Trophoblast cell (in vitro differentiated cells and primary cell): ENCODE measurements around the gene NTSR1.

Experiments used
- DNase-seq, 2 donors: peaks; one replicate each; pipeline ENCODE4 v3.0.0-alpha.2; 2016
- H2AFZ ChIP-seq: 2 replicates; pipeline ENCODE4 v1.6.1; 2013; ENCODE audit warnings: low read length, moderate library complexity, mild to moderate bottlenecking; ENCODE audit not compliant: insufficient read depth, poor library complexity
- H2AK5ac ChIP-seq: 2 replicates; pipeline ENCODE4 v1.6.1; 2013; ENCODE audit warnings: mild to moderate bottlenecking, low read length
- H2BK120ac ChIP-seq: 2 replicates; pipeline ENCODE4 v1.6.1; 2013; ENCODE audit warnings: low read length, mild to moderate bottlenecking, moderate library complexity; ENCODE audit not compliant: insufficient read depth, poor library complexity
- H2BK12ac ChIP-seq: 2 replicates; pipeline ENCODE4 v1.6.1; 2013; ENCODE audit warnings: mild to moderate bottlenecking, low read length, moderate library complexity
- H2BK5ac ChIP-seq: 2 replicates; pipeline ENCODE4 v1.6.1; 2013; ENCODE audit warnings: low read length, low read depth, moderate library complexity, mild to moderate bottlenecking; ENCODE audit not compliant: poor library complexity
- H3K14ac ChIP-seq: 2 replicates; pipeline ENCODE4 v1.6.1; 2013; ENCODE audit warnings: mild to moderate bottlenecking, low read length
- H3K18ac ChIP-seq: 2 replicates; pipeline ENCODE4 v1.6.1; 2013; ENCODE audit warnings: mild to moderate bottlenecking, low read length
- H3K23ac ChIP-seq: 2 replicates; pipeline ENCODE4 v1.6.1; 2013; ENCODE audit warnings: low read length
- H3K27ac ChIP-seq: 2 replicates; pipeline ENCODE4 v1.5.1; 2013; ENCODE audit warnings: low read depth, mild to moderate bottlenecking, inconsistent platforms, low read length, moderate library complexity
- H3K27me3 ChIP-seq: 2 replicates; pipeline ENCODE4 v1.6.1; 2013; ENCODE audit warnings: inconsistent platforms, mild to moderate bottlenecking, low read length, moderate library complexity; ENCODE audit not compliant: insufficient read depth
- H3K36me3 ChIP-seq, 2 experiments: 1 replicate in 1 of 2; 2 replicates in 1 of 2; pipeline ENCODE4 v1.6.1; 2013; ENCODE audit warnings: low read length in 2 of 2, mild to moderate bottlenecking in 2 of 2, moderate library complexity in 1 of 2; ENCODE audit not compliant: insufficient read depth in 2 of 2, control insufficient read depth in 1 of 2
- H3K4ac ChIP-seq: 2 replicates; pipeline ENCODE4 v1.6.1; 2013; ENCODE audit warnings: low read depth, mild to moderate bottlenecking, low read length, moderate library complexity
- H3K4me1 ChIP-seq, 2 experiments: 1 replicate in 1 of 2; 2 replicates in 1 of 2; pipeline ENCODE4 v1.6.1; 2013; ENCODE audit warnings: low read length in 2 of 2, mild to moderate bottlenecking in 2 of 2, moderate library complexity in 1 of 2; ENCODE audit not compliant: insufficient read depth in 2 of 2, control insufficient read depth in 1 of 2
- H3K4me2 ChIP-seq: 2 replicates; pipeline ENCODE4 v1.6.1; 2013; ENCODE audit warnings: inconsistent platforms, mild to moderate bottlenecking, low read length, moderate library complexity
- H3K4me3 ChIP-seq: 2 replicates; pipeline ENCODE4 v1.5.1; 2013; ENCODE audit warnings: mild to moderate bottlenecking, low read depth, low read length, inconsistent platforms
- H3K79me1 ChIP-seq: one replicate; pipeline ENCODE4 v1.6.1; 2013; ENCODE audit warnings: low read length
- H3K79me2 ChIP-seq: 2 replicates; pipeline ENCODE4 v1.6.1; 2013; ENCODE audit warnings: low read length, mild to moderate bottlenecking; ENCODE audit not compliant: control insufficient read depth, insufficient read depth, poor library complexity
- H3K9ac ChIP-seq: 2 replicates; pipeline ENCODE4 v1.6.1; 2013; ENCODE audit warnings: mild to moderate bottlenecking, low read length
- H3K9me3 ChIP-seq: 2 replicates; pipeline ENCODE4 v1.6.1; 2013; ENCODE audit warnings: low read depth, mild to moderate bottlenecking, control low read depth, inconsistent platforms, low read length; ENCODE audit not compliant: insufficient read depth
- H4K12ac ChIP-seq: 2 replicates; pipeline ENCODE4 v1.6.1; 2013; ENCODE audit warnings: low read depth, mild to moderate bottlenecking, low read length, moderate library complexity
- H4K8ac ChIP-seq: 2 replicates; pipeline ENCODE4 v1.6.1; 2013; ENCODE audit warnings: low read depth, mild to moderate bottlenecking, low read length, moderate library complexity
- H4K91ac ChIP-seq: one replicate; pipeline ENCODE4 v1.6.1; 2013; ENCODE audit warnings: low read depth, mild to moderate bottlenecking, low read length, moderate library complexity
- WGBS: extraction: QIAGEN DNeasy Blood & Tissue Kit; methylation state at CpG from one replicate; pipeline ENCODE4 v1.1.7; 2013; ENCODE audit warnings: missing lambda C conversion rate; ENCODE audit not compliant: insufficient read length, insufficient coverage; ENCODE audit errors: extremely low coverage; 5-methylcytosine and 5-hydroxymethylcytosine counted together

The NTSR1 gene

DNA sequence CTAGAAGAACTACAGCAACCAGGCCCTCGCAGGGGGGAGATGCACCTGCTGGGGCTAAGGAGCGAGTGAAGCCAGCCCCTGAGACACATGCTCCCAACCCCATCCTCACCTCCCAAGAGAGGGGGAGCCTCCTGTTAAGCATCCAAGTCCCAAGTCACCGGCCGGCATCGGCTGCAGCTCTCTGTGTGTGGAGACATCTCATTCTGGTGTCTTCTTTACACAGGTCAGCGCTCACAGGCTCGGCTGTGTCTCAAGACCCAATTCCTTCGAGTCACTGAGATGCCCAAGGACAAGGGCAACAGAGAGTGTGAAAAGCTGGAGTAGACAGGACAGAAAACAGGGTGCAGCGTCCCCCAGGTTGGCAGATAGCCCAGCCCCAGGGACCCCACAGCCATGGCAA, 66.6 kb downstream of the NTSR1 start:
- Histone ChIP-seq H3K9me3 (peaks cover 9% of the 10 kb centered on the region), H2BK5ac (no peak overlapping the region), H3K4ac (no peak overlapping the region), H3K18ac (no peak overlapping the region), H3K27ac (no peak overlapping the region), H2AK5ac (no peak overlapping the region), H3K23ac (no peak overlapping the region), H3K4me3 (no peak overlapping the region), H3K79me2 (no peaks in the 10 kb centered on the region), H4K8ac (no peak overlapping the region), H3K4me2 (no peak overlapping the region), H3K27me3 (no peaks in the 10 kb centered on the region), H4K12ac (no peak overlapping the region), H2BK120ac (no peak overlapping the region), H2BK12ac (no peak overlapping the region), H3K4me1 (peaks cover 0 to 2% of the 10 kb centered on the region in 2 experiments), H2AFZ (no peak overlapping the region), H4K91ac (no peak overlapping the region), H3K14ac (no peak overlapping the region), H3K79me1 (no peaks in the 10 kb centered on the region), H3K36me3 (no peaks in the 10 kb centered on the region), H3K9ac (no peak overlapping the region)
- no CpG with 5 or more reads among the region's 9 CpGs for WGBS
- DNase-seq, result no peak

DNA sequence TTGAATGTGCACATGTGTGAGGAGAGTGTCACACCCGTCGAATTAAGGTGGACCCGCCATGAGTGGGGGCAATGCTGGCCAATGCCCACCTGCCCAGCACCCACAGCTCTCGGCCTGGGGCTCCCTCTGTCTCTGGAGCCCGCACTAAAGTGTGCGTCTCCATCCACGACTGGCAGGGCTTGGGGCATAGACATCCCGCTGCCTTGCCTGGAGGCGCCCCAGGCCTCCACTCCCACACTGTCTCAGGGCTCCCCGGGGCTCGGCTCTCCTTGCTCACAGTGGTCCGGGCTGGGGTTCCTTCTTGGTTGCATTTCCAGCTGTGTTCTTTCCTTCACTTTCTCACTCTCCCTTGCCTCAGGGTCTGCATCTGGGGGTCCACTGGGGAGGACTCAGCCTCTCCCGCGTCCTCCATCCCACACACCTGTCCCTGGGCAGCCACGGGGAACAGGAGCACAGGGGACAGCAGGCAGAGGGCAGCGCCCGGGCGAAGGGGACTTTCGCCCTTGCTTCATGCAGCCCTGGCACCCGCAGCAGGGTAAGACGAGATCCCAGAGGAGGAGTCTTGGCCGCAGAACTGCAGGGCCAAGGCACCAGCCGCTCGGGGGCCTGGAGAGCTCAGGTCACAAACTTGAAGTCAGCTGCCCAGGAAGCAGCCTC, 67.5 kb downstream of the NTSR1 start:
- Histone ChIP-seq H3K4me3 (no peak overlapping the region), H3K27me3 (no peaks in the 10 kb centered on the region), H3K79me1 (no peaks in the 10 kb centered on the region), H3K23ac (no peak overlapping the region), H2BK120ac (no peak overlapping the region), H4K91ac (peak overlapping the region; percentile 5), H4K12ac (no peak overlapping the region), H3K36me3 (no peaks in the 10 kb centered on the region), H3K14ac (no peak overlapping the region), H3K4ac (no peak overlapping the region), H3K9me3 (peaks cover 9% of the 10 kb centered on the region), H3K79me2 (no peaks in the 10 kb centered on the region), H3K9ac (no peak overlapping the region), H2BK12ac (no peak overlapping the region), H2BK5ac (no peak overlapping the region), H2AFZ (peak overlapping the region; percentile 8), H4K8ac (peak overlapping the region; percentile 8), H3K4me2 (no peak overlapping the region), H3K4me1 (peaks cover 0 to 2% of the 10 kb centered on the region in 2 experiments), H2AK5ac (no peak overlapping the region), H3K18ac (no peak overlapping the region), H3K27ac (no peak overlapping the region)
- WGBS, result no CpG with 5 or more reads among the region's 24 CpGs
- no peak for DNase-seq

DNA sequence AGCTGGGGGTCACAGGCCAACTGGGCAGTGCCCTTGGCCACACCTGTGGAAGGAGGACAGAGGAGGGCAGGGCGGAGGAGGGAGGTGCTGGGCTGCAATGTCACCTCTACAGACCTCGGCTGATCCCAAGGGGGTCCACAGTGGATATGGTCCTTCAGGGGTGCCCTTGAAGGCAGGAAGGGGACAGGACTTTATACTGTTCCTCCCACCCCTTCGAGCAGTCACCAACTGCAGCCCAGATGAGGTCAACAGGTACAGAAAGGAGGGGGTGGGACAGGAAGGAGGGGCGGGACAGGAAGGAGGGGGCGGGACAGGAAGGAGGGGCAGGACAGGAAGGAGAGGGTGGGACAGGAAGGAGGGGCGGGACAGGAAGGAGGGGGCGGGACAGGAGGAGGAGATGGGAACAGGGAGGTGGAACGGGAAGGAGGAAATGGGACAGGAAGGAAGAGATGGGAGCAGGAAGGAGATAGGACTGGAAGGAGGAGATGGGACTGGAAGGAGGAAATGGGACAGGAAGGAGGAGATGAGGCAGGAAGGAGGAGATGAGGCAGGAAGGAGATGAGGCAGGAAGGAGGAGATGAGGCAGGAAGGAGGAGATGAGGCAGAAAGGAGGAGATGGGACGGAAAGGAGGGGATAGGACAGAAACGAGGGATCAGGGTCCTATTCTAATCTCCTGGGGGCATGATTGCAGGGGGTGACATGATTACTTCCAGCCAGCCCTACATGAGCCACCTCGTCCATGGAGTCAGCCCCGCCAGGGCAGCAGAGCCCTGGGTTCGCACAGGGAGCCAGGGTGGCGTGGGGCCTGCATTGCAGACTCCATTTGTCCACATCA, 68.3 kb downstream of the NTSR1 start:
- Histone ChIP-seq H2BK5ac (no peak overlapping the region), H3K4me3 (no peak overlapping the region), H3K23ac (no peak overlapping the region), H3K79me2 (no peaks in the 10 kb centered on the region), H2AFZ (peak overlapping the region; percentile 8), H3K4ac (no peak overlapping the region), H4K8ac (peak overlapping the region; percentile 73), H2AK5ac (no peak overlapping the region), H3K18ac (no peak overlapping the region), H3K14ac (no peak overlapping the region), H3K4me2 (no peak overlapping the region), H3K9ac (no peak overlapping the region), H3K36me3 (no peaks in the 10 kb centered on the region), H3K27me3 (no peaks in the 10 kb centered on the region), H2BK120ac (no peak overlapping the region), H3K4me1 (peaks cover 0 to 2% of the 10 kb centered on the region in 2 experiments), H3K9me3 (peaks cover 9% of the 10 kb centered on the region), H3K27ac (no peak overlapping the region), H2BK12ac (no peak overlapping the region), H4K91ac (peak overlapping the region; percentile 5), H4K12ac (no peak overlapping the region), H3K79me1 (no peaks in the 10 kb centered on the region)
- DNase-seq, result no peak
- no CpG with 5 or more reads among the region's 14 CpGs for WGBS

DNA sequence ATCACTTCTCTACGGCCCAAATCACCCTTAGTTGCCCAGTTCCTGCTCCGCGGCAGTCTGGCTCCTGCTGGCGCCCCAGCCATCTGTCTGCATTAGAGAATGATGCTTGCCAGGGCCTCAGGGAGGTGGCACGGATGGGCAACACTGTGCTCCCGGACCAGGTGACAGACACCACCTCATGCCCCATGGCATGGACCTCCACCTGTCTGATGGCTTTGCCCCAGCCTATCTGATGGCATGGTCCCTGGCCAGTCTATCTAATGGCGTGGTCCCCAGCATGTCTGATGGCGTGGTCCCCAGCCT, 68.8 kb downstream of the NTSR1 start:
- Histone ChIP-seq H3K4ac (no peak overlapping the region), H3K23ac (no peak overlapping the region), H4K12ac (no peak overlapping the region), H3K4me3 (peak overlapping the region; percentile 40), H2BK12ac (no peak overlapping the region), H3K4me2 (no peak overlapping the region), H3K79me1 (no peaks in the 10 kb centered on the region), H3K4me1 (peaks cover 0 to 2% of the 10 kb centered on the region in 2 experiments), H2AFZ (peak overlapping the region; percentile 1), H3K9me3 (peaks cover 9% of the 10 kb centered on the region), H3K14ac (no peak overlapping the region), H3K9ac (no peak overlapping the region), H2AK5ac (no peak overlapping the region), H3K79me2 (no peaks in the 10 kb centered on the region), H4K91ac (no peak overlapping the region), H4K8ac (peak overlapping the region; percentile 73), H3K18ac (no peak overlapping the region), H2BK5ac (no peak overlapping the region), H2BK120ac (no peak overlapping the region), H3K36me3 (no peaks in the 10 kb centered on the region), H3K27me3 (no peaks in the 10 kb centered on the region), H3K27ac (no peak overlapping the region)
- DNase-seq, result no peak
- WGBS, result no CpG with 5 or more reads among the region's 8 CpGs
